Stomach (tissue), 4 donors: ENCODE measurements around the gene SOX30.

Experiments used
- POLR2A ChIP-seq, 4 donors: fragments of 450-650 bp; IDR thresholded peaks; one replicate each; pipeline ENCODE4 v1.6.1; 2016; ENCODE audit warnings: antibody characterized with exemption in 4 of 4, control low read depth in 2 of 4, mild to moderate bottlenecking in 1 of 4, moderate library complexity in 1 of 4
- POLR2AphosphoS5 ChIP-seq, 3 donors: sonication (generic); formaldehyde crosslinking; IDR thresholded peaks; one replicate each; pipeline ENCODE4 v1.6.1; 2016; ENCODE audit warnings: antibody characterized with exemption in 3 of 3
- TF ChIP-seq, protein P1 (sequence below), 7 experiments: fragments of 450-650 bp in 4 of 7; fragments of 200-600 bp in 3 of 7; sonication (generic) in 3 of 7; IDR thresholded peaks; one replicate each; pipeline ENCODE4 v1.5.1; 2016 to 2019; ENCODE audit warnings: antibody characterized with exemption in 7 of 7, control low read depth in 2 of 7, mild to moderate bottlenecking in 1 of 7

DNA sequence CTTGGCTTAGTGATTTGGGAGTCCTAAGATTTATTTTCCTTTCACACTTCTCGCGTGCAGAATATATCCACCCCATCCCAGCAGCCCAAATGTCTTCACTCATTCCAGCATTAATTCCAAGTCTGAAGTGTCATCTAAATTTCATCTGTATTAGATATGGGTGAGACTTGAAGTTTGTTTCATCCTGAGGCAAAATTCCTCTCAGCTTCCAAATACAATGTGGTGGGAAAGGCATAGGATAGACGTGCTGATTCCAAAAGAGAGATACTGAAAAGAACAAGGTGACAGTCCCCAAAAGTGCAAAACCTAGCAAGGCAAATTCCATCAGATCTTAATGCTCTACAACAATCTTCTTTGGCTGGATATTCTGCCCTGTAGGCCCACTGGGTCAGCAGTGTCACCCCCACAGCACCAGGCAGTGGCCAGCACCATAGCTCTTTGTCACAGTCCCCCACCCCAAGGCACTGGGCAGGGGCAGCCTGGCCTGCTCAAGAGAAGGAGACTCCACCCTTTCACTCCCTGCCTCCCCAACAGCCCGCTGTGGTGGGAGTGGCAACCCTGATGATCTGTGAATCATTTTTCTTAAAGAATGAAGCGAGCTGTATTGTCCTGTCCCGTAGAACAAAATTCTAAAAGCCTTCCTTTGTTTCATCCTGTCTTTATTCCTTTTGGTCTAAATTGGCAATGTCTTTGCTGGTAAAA, 74.0 kb downstream of the SOX30 start:
- TF ChIP-seq POLR2A (IDR thresholded peaks at IDR 0.05): no peak
- TF ChIP-seq, protein P1, sequence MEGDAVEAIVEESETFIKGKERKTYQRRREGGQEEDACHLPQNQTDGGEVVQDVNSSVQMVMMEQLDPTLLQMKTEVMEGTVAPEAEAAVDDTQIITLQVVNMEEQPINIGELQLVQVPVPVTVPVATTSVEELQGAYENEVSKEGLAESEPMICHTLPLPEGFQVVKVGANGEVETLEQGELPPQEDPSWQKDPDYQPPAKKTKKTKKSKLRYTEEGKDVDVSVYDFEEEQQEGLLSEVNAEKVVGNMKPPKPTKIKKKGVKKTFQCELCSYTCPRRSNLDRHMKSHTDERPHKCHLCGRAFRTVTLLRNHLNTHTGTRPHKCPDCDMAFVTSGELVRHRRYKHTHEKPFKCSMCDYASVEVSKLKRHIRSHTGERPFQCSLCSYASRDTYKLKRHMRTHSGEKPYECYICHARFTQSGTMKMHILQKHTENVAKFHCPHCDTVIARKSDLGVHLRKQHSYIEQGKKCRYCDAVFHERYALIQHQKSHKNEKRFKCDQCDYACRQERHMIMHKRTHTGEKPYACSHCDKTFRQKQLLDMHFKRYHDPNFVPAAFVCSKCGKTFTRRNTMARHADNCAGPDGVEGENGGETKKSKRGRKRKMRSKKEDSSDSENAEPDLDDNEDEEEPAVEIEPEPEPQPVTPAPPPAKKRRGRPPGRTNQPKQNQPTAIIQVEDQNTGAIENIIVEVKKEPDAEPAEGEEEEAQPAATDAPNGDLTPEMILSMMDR (IDR thresholded peaks at IDR 0.05): no peak
- no peak for TF ChIP-seq POLR2AphosphoS5 (IDR thresholded peaks at IDR 0.05)
